NB4 (cell line): ENCODE data around the gene REXO1.
"Not testable (repeated sequence)": the region's sequence is repeated elsewhere in the genome, so short reads cannot be mapped to it uniquely, and the experiment has no call there.

ENCODE experiments used
- DNase-seq: peaks from one replicate; pipeline ENCODE4 v3.0.0; 2010; ENCODE audit warnings: low read depth
- H3K4me3 ChIP-seq: one replicate; pipeline ENCODE4 v1.5.1; 2011; ENCODE audit warnings: mild to moderate bottlenecking, low read depth, low read length, moderate library complexity
- CTCF ChIP-seq: IDR thresholded peaks from one replicate; pipeline ENCODE4 v1.5.1; 2012; ENCODE audit warnings: low read depth, low read length
- MAX ChIP-seq: IDR thresholded peaks from 2 replicates; pipeline ENCODE4 v1.6.1; 2011; ENCODE audit warnings: low read depth, low read length
- MYC ChIP-seq: IDR thresholded peaks from 2 replicates; pipeline ENCODE4 v1.6.1; 2011; ENCODE audit warnings: low read depth, low read length
- POLR2A ChIP-seq: IDR thresholded peaks from 2 replicates; pipeline ENCODE4 v1.6.1; 2011; ENCODE audit warnings: mild to moderate bottlenecking; ENCODE audit not compliant: insufficient read length; ENCODE audit errors: extremely low read depth

The REXO1 gene

GRCh38 chr19:1806184-1807029, 41.9 kb downstream of the REXO1 start:
- H3K4me3 ChIP-seq: no peak overlapping the region
- no peak for TF ChIP-seq MAX
- TF ChIP-seq CTCF: no peak
- no peak for TF ChIP-seq MYC
- no peak for TF ChIP-seq POLR2A
- DNase-seq: no peak

DNA sequence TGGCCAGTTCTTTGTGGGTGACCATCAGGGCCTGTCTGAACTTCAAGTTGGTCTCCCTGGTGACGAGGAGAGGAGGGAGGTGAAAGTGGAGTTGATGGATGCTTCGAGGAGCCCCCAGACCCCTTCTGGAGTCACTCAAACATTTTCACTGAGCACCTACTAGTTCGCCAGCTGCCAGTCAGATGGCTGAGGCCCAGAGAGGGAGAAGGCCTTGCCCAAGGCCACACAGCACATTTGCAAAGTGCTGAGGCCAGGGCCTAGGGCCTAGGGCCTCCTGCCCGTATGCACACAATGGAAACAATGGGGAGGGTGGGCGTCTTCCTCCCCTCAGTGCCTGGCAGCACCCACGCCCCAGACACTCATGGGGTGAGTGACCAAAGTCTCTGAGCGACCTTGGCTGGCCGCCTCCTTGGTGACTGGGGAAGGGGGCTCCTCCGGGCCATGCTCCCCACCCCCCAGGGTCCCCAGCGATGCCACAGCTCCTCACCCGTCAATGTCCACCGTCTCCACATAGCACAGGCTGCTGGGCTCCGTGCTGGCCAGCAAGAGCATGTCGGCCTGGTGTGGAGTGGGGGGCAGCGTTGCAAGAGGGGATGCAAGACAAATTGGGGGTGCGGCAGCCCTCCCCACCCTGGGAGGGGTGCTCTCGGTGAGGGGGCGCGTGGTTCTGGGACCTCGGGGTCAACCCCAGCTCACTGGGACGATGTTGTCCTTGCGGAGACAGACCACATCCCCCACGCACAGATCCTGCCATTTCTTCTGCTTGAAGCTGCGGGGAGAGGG, 42.7 kb downstream of the REXO1 start:
- TF ChIP-seq POLR2A (no peak), MYC (no peak), MAX (no peak), CTCF (no peak)

GRCh38 chr19:1804858-1805257, 43.4 kb downstream of the REXO1 start:
- TF ChIP-seq POLR2A (no peak), CTCF (no peak), MAX (no peak), MYC (no peak)
- DNase-seq: no peak
- no peak overlapping the region for H3K4me3 ChIP-seq

More for the DNA sequence above, 42.7 kb downstream of the REXO1 start:
- H3K4me3 ChIP-seq: no peak overlapping the region
- DNase-seq: no peak

GRCh38 chr19:1799695-1800342, 48.5 kb downstream of the REXO1 start:
- H3K4me3 ChIP-seq: no peak overlapping the region
- DNase-seq: no peak
- TF ChIP-seq MYC (no peak), POLR2A (no peak), CTCF (no peak), MAX (no peak)

DNA sequence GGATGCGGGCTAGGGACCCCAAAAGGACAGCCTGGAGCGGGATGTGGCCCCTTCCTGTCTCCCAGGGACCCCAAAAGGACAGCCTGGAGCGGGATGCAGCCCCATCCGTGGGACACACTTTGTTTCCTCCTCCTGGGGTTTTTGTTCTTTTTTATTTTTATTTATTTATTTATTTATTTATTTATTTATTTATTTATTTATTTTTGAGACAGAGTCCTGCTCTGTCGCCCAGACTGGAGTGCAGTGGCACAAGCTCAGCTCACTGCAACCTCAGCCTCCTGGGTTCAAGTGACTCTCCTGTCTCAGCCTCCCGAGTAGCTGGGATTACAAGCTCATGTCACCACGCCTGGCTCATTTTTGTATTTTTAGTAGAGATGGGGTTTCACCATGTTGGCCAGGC, 51.0 kb downstream of the REXO1 start:
- DNase-seq, H3K4me3 ChIP-seq: not testable (repeated sequence)
